ENCODE data around the gene AUTS2. TPM values are rescaled to one million over a fixed set of nuclear protein-coding genes. Genes with fewer than 3 reads are reported as not detected.

AUTS2 gene
- total RNA-seq, 1 donor from 2014 or later = 1.2 TPM

DNA sequence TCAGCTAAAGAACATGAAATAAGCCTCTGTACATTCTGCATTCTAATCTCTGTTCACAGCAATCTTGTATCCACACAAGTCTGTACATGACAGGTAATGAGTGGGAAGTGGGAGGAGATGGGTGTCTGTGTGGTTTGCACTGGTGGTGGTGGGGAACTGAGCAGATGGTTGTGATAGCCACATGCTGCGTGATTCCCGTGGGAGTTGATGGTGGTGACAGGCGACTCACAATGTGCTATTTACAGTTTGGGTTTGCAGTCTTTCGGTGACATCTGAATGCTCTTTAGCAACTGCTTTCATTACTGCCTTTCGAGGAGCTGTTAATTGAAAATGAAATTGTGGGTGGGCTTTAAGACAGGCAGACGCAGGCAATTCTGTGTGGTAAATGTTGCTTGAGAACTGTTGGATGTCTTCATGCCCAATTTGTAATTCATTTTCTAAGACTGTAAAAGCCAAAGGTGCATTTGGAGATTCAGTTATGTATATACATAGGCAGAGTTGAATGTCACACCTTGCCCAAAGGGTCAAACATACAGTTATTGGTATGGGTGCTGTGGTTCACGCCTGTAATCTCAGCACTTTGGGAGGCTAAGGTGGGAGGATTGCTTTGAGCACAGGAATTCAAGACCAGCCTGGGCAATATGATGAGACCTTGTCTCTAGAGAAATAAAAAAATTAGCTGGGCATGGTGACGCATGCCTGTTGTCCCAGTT lies 308.2 kb downstream of the AUTS2 start:
- no peak for DNase-seq

DNA sequence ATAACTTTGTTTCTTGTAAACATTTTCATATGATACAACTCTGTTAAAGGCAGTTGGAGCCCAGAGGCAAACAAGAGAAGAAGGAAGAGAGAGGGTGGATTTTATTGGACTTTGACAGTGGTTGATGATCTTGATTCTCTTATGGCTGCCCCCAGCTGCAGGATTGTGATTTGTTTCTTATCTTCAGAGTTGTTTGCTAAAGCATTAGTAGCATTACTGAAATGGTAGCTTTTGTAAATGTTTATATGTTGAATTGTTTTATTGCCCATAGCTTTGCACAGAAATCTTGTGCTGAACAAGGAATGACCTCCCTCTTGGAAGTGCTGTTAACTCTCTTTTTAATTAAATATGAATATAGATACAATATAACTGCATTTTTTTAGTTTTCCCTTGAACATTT lies 309.4 kb downstream of the AUTS2 start:
- DNase-seq = no peak

DNA sequence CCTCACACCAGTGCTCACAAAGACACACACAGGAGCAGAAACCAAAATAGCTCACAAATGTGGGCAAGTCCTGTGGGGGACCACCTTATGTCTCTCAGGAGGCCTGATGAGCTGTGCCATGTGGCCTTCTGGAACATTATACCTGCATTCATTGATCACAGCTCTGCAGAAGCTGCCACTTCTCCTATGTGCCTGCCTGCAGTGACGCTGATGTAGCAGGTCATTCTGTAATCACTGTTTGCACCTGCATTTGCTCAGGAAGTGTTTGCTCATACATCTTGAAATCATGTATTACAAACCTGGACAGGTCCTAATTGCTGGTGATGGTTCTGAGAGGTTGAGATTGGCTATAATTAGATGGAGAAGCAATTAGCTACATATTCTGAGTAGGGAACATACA lies 310.2 kb downstream of the AUTS2 start:
- DNase-seq = no peak

DNA sequence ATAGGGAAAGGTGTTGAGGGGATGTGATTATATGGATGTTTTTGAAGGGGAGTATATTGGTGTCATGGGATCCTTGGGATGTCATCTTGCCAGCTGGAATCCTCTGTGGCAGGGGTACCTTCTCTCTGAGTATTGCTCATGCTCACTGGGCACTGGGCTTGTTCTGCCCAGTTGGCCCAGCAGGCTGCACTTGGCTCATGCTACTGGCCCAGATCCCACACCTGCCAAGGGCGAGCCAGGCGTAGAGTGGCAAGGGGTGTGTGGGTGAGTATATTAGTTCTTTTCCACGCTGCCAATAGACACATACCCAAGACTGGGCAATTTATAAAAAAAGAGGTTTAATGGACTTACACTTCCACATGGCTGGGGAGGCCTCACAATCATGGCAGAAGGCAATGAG lies 311.9 kb downstream of the AUTS2 start:
- DNase-seq = no peak

DNA sequence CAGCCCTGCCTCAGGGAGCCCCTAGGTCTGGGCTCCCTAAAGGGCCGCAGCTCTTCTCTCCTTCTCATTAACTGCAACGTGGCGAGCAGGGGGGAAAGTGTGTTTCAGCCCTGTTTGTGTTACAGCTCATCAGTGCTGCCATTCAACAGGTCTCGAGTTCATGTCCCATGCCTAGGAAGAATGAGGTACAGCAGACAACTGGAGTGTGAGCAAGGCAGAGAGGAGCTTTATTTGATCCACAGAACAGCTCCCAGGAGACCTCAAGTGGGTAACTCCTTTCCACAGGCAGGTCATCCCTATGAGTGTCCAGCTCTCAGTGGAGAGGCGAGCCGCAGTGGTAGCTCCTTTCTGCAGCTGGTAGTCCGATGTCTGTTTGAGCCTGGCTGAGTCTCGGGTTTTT lies 313.1 kb downstream of the AUTS2 start:
- DNase-seq = no peak

DNA sequence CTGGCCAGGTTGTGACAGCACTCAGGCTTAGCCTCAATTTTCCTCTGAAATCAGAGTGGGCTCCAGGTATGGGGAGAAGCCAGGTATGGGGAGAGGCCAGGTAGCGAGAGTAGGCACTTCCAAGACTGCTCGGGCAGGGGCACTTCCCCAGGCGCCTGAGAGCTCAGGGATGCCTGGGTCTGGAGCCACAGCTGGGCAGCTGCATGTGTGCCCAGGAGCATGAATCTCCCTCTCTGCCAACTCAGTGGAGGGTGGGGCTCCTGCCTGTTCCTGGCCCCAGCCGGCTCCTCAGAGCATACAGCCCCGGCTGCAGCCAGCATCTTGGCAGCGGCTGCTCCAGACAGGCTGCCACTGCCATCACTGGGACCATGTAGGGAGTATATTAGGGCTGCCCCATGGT lies 313.9 kb downstream of the AUTS2 start:
- DNase-seq = no peak

DNA sequence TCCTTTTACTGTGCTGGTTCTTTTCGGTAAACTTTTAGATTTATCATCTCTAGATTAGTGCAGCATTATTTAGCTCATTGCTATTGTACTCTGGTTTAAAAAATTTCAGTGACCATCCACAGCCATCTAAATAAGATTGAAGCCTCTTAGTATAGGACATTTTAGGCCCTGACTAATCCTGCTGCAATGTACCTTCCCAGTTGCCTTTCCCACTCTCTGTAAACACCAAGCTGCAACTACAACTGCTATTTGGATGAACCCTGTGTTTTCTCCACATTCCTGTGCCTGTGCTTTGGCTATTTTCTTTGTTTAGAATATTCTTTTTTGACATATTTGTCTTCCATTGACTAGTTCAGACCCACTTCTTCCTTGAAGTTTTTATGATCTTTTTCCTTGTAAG lies 314.6 kb downstream of the AUTS2 start:
- DNase-seq = no peak

DNA sequence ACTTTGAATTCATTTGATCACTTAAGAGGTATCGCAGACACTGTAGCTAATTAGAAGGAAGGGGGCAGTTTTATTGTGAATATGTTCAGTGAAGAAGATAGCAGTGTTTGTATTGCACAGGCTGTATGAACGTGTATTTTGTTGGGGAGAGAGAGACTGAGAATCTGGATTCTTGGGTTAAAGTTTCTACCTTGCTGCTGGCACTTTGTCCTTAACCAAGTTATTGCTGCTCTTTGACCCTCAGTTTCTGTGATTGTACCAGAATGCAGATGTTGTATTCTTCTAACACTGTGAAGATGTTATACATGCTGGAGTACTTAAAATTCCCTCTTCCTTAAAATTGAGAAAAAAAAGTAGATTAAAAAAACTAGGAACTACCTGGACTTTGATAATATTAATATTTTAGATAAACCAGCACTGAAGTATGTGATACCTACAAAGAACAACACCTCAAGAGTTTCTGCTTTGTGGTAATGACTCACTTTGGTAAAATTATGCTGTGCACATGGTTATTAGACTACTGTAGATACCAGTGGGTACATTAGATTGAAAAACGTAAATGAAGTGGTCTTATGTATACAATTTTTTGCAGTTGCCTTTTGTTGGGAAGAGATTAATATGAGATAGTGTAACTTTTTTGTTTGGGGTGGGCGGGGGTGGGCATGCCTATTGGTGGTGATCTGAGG lies 321.3 kb downstream of the AUTS2 start:
- DNase-seq = no peak

DNA sequence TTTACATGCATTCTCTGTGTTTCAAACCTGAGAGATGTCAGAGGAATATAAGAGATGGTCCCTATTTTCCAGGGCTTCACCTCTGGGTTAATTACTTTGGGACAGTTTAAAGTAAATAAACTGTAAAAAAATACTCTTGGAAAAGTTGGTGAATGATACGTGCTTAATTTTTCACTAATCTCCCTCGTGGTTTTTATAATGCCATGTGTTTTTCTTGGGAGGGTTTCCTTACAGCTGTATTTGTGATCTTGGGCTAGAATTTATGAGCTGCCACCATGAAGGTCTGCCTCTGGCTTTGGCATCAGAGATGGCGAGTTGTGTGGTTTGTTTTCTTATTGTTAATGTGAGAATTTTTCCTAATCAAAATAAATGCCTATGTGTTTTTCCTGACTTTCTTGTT lies 322.5 kb downstream of the AUTS2 start:
- DNase-seq = no peak

DNA sequence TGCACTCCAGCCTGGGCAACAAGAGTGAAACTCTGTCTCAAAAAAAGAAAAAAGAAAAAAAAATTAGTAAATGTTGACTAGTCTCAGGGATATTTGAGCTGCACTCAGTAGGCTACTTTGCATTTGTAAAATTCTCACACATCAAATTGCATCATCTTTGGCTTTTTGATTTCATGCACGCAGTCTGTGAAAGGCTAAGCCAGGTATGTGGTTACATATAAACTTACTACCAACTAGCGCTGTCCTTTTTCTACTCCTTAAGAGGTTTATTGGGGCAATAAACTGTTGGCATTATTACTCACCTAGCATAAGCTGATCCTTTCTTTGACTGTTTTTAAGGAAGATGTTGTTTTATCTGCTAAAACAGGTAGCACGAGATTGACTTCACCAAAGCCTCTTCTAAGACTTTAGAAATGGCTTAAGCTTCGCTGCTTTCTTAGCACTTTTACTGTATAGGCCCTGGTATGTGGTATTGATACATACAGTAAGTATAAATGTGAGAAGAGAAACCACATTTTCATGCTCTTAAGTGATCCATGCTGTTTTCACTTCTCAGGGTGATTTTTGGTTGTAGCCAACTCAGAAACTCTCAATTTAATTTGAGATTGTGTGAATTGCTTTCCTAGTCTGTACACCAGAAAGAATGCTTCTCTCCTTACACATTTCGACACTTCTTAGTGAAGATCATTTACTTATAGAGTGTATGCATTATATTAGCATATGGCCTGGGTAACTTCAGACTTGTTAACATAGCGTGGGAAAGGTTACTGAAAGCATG lies 323.9 kb downstream of the AUTS2 start:
- no peak for DNase-seq

DNA sequence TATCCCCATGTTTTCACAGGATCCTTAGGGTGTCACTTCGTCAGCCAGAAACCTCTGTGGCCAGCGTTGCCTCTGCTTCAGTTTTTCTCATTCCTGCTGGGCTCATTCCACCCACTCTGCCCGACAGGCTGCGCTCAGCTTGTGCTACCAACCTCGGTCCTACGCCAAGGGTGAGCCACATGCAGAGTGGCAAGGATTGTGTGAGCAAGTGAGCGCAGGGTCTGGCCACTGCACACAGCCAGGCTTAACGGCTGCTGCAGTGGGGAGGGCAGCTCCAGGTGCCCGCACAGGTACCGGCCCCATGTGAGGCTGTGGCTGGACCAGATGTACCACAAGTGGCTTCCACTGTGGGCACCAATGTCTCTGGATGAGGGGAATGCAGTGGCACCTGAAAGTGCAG lies 329.2 kb downstream of the AUTS2 start:
- no peak for DNase-seq

DNA sequence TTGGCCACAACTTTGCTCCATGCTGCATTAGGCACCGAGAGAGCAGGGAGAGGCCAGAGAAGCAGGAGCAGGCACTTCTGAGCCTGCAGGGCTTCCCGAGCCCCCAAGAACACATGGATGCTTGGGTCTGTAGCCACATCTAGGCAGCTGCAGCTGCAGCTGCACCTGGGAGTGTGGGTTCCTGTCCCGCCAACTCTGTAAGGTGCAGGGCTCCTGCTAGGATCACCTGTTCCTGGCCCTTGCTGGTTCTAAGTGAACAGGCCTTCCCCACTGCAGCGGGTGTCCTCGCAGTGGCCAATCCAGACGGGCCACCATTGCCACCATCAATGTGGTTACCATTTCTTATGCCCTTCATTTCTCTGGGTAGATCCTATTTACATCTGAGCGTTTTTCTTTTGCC lies 330.3 kb downstream of the AUTS2 start:
- DNase-seq = no peak

DNA sequence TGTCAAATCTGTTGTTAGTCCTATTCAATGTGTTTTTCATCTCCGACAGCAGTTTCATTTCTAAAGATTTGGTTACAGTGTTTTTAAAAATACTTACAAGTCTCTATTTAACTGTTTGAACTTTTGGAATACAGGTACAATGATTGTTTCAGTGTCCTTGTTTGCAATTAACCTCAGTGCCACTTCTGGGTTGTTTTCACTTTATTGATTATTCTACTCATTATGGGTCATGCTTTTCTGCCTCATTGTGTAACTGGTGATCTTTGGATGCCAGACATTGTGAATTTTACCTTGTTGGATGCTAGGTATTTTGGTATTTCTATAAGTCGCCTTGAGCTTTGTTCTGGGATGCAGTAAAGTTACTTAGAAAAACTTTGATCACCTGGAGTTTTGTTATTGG lies 331.3 kb downstream of the AUTS2 start:
- no peak for DNase-seq

DNA sequence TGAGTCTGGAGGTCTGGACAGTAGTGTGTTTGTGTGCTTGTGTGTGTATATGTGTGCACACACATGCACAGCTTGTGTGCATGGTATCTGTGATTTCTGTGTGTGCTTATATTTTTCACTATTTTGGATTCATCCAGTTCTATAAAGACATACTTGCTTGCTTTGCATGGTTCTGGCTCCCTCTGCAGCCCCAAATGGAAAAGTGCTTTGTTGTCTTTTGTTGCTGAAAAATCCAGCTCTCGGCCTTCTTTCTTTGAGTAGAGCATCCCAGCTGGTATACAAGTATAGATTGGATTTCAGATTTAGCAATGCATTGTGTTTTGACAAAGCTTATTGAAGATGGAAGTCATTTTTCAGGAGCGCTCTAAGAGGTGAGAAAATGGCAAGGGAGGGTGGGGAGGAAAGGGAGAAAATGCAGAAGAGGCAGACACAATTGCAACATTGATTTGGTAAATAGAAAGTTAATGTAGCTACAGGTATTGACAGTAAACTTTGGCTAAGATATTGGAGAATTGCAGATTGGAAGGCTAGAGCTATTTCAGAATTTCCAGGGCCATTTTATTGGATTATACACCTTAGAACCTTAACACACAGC lies 333.9 kb downstream of the AUTS2 start:
- no peak for DNase-seq

DNA sequence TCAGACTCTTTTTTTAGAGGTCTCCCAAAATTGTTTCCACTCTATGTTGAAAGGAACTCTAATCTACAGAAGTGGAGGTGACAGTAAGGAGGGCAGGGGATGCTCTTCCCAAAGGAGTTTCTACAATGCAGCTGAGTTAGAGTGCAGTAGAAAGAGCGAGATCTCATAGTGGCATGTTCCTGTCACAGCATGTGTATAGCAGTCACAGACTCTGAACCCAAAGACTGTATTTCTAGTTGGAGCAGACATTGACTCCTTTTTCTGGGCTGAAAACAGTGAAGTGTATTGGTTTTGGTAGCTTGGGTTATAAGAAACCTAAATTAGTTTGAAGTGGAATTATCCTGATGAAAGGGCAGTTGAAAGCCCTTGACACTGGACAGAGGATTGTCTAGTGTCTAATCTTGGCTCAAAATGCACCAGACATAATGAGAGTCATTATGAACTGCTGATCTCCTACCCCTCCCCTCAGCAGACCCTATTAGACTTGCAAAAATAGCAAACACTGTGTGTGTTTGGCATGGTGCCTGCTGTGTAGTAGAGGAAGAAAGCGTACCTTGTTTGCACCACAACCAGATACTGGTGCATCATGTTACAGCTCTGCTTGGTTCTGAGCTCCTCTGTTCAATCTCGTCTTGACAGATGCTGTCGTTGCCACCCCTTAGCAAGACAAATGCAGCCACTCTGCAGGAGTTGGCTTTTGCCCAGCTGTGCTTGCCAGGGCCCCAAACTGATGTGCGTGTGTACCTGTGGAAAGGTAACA lies 336.0 kb downstream of the AUTS2 start:
- DNase-seq = no peak

DNA sequence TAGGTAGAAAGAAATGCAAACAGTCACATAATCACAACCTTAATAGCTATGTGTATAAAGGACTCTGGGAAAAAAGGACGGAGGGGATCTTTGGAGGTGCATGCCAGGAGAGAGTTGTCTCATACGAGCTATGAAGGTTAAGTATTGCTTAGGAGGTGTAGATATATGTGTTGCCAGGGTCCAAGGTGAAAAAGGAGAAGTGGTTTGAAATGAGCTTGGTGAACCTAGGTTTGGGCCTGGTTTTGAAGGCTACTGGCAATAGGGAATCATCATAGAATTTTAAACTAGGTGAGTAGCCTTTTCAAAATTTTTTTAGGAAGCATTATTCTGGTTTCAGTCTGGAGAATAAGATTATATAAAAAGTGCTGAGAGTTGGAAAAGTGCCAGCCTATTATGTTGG lies 336.8 kb downstream of the AUTS2 start:
- no peak for DNase-seq

DNA sequence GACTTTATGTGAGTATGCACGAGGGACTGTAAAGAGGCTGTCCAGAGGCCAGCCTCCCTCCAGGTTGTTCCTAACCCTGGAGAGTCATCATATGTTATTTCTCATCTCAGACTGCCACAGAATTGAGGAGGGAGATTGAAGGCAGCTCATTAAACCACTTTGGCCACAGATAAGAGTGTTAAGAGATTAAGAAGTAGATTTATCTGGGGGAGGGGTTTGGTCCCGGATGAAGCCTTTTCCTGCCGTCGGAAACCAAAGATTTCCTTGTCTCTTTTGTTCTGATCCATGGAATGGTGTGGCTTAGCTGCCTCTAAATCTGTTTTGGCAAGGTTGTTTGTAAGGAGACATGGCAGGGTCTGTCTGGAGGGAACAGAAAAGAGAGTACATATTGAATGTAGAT lies 338.8 kb downstream of the AUTS2 start:
- DNase-seq = no peak

DNA sequence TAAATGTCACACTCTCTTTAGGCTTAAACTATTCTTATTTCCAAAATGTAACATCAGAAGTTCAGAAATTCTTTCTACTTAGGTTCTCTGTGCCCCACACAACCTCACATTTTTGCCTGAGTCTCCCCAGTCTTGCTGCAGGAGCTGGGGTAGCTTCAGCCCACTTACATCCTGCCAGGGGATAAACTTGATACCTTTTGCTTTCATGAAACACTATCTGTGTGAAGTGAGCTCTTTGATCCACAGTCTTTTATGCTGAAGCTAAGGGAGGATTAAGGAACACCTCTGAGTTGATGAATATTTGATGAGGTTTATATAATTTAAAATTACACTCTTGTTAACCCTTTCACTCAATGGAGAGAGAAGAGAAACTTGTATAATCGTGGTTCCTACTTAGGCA lies 341.0 kb downstream of the AUTS2 start:
- DNase-seq = no peak

DNA sequence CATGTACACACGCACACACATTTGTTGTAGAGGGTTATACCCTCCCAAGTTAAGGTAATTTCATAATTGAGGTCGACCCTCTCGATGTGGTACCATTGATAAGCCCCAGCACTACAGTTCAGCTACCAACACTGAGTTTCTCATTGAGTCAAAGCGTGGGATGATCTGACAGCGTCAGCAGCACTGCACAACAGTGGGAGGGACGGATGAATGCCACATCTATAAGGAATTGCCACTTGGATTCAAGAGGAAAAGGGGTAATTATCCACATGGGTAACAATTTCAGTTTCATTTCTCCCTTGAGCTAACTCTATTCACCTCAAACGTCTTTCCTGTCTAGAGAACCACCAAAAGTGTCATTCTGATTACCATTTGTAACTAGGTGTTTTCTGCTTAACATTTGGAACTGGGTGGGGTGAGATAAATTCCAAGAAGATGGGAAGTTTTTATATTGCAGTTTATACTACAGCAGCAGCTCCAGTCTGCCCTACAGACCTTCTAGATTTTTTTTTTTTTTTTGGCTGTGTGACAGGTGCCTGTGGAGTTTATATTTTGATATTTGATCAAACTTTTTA lies 342.9 kb downstream of the AUTS2 start:
- DNase-seq = no peak

DNA sequence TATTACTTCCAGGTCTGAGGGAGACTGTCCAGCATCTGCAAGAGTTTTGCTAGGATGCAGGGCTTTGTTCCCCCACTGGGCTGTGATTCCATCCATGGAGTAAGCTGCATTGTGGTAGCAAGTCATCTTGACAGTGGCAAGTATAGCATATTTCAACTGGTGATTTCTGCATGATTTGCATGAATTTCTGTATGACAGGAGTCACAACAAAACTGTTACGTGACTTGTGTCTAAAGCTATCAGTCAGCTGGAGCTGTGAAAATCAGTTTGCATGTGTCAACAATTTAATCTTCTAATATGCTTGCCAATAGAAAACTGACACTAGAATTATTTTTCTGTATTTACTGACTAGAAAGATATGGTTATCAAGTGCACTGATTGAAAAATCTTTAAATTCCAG lies 344.3 kb downstream of the AUTS2 start:
- no peak for DNase-seq

DNA sequence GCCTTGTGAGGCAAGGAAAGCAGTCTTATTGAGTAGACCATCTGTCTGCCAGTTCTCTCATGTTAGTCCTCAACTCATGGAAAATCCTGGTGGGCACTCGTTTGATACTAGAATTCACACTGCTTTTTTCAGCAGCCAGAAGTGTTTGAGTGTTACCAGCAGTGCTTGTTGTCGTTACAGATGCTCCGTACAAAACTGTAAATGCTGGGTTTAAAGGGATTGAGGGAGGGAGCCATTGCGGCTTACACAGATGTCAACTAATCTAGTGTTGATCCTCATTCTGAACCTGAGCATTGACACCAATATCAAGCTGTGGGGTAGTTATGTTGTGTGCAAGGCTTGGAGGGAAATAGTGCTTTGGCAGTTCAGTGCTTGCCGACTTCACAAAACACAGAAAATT lies 348.6 kb downstream of the AUTS2 start:
- DNase-seq = no peak

DNA sequence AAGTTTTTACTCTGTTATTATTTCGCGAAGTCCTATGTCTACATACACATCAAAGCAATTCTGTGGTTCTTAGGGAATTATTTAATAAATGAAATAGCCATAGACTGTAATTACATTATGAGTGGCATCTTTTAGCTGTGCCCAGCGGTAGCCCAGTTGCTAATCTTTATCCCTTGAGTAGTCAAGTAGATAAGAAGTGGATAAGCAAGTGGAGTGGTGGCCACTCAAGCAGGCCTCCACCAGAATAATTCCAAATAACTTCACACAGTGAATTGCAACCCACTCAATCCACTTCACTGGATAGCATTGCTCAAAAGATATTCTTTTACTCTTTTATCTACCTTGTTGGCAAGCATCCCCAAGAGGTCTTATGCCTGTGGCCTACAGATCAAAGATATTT lies 349.7 kb downstream of the AUTS2 start:
- DNase-seq = no peak

Measured in dermis blood vessel endothelial cell (primary cell).